Mesothelial cell of epicardium (in vitro differentiated cells): ENCODE data around the gene ZMYND8. TPM values are rescaled to one million over a fixed set of nuclear protein-coding genes. Genes with fewer than 3 reads are reported as not detected.

ENCODE experiments used
- DNase-seq, 2 experiments: peaks; one replicate each; pipeline ENCODE4 v3.0.0; 2021; ENCODE audit warnings: low spot score in 2 of 2; ENCODE audit not compliant: unreplicated experiment in 2 of 2
- H3K27ac Mint-ChIP-seq: 2 replicates; pipeline ENCODE4 v1.8.0; 2021; ENCODE audit warnings: mixed read lengths
- H3K27me3 Mint-ChIP-seq: 2 replicates; pipeline ENCODE4 v1.8.0; 2021; ENCODE audit warnings: low read depth, mixed read lengths
- H3K36me3 Mint-ChIP-seq: 2 replicates; pipeline ENCODE4 v1.8.0; 2021; ENCODE audit warnings: mixed read lengths
- H3K4me1 Mint-ChIP-seq: 2 replicates; pipeline ENCODE4 v1.8.0; 2021; ENCODE audit warnings: mixed read lengths
- H3K4me3 Mint-ChIP-seq: 2 replicates; pipeline ENCODE4 v1.8.0; 2021; ENCODE audit warnings: mild to moderate bottlenecking, moderate library complexity, mixed read lengths
- H3K9me3 Mint-ChIP-seq: 2 replicates; pipeline ENCODE4 v1.8.0; 2021; ENCODE audit warnings: mixed read lengths
- CTCF ChIP-seq: fragments of 200-600 bp; sonication (generic); IDR thresholded peaks from one replicate; pipeline ENCODE4 v1.5.0; 2021; ENCODE audit warnings: antibody characterized with exemption; ENCODE audit not compliant: unreplicated experiment
- microRNA-seq: library from miRNA; unstranded; fragments of <30 nt; microRNA quantifications from one replicate; pipeline ENCODE4 v1.2.0, GENCODE V29; 2021; ENCODE audit warnings: inconsistent platforms, mixed read lengths
- total RNA-seq: library from RNA; stranded (reverse); gene quantifications from 3 replicates; pipeline ENCODE4 v1.2.1, GENCODE V29; 2021

The ZMYND8 gene
- total RNA-seq, 1 donor from 2014 or later: 120 TPM

DNA sequence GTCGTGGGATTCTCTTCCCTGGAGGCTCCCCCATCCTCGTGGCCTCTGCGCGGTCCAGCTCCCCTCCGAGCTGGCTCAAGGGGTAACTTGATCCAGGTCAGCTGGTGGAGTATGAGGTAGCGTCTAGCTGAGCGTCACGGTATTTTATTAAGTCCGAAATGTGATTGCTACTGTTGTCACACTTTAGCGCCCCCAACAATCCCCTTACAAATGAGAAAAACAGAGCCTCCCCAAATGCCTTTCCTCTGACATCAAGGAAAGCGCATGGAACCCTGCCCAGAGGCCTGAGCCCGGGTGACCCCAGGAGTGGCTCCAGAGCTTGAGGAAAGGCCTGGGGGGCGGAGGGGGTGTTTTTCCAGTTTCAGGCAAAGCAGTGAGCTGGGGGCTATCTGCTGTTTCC is 192.4 kb downstream of the ZMYND8 start:
- Mint-ChIP-seq H3K36me3 (peaks cover 3% of the 10 kb centered on the region), H3K4me1 (no peaks in the 10 kb centered on the region), H3K27ac (no peak overlapping the region), H3K4me3 (no peak overlapping the region), H3K9me3 (peaks cover 3% of the 10 kb centered on the region), H3K27me3 (no peaks in the 10 kb centered on the region)
- DNase-seq: no peak
- TF ChIP-seq CTCF: no peak

- Mint-ChIP-seq H3K4me3 (no peak overlapping the region), H3K36me3 (peaks cover 3% of the 10 kb centered on the region), H3K9me3 (peaks cover 3% of the 10 kb centered on the region), H3K27me3 (no peaks in the 10 kb centered on the region), H3K27ac (no peak overlapping the region), H3K4me1 (peaks cover 13% of the 10 kb centered on the region)
- DNase-seq: no peak
- no peak for TF ChIP-seq CTCF
These were observed 195.1 kb downstream of the ZMYND8 start for GRCh38 chr20:47161411-47161810.

GRCh38 chr20:47160992-47161391 is 195.5 kb downstream of the ZMYND8 start:
- Mint-ChIP-seq H3K4me3 (no peak overlapping the region), H3K9me3 (peaks cover 3% of the 10 kb centered on the region), H3K36me3 (peaks cover 3% of the 10 kb centered on the region), H3K27me3 (no peaks in the 10 kb centered on the region), H3K4me1 (peaks cover 15% of the 10 kb centered on the region), H3K27ac (no peak overlapping the region)
- no peak for DNase-seq
- no peak for TF ChIP-seq CTCF

- Mint-ChIP-seq H3K36me3 (peaks cover 3% of the 10 kb centered on the region), H3K4me1 (peaks cover 15% of the 10 kb centered on the region), H3K27ac (no peak overlapping the region), H3K27me3 (no peaks in the 10 kb centered on the region), H3K4me3 (no peak overlapping the region), H3K9me3 (peaks cover 3% of the 10 kb centered on the region)
- no peak for TF ChIP-seq CTCF
- DNase-seq: no peak
These were observed 196.3 kb downstream of the ZMYND8 start for GRCh38 chr20:47160240-47160639.

Small RNAs within 50 kb of the gene (microRNA-seq; reads per million reads assigned to microRNA genes)
- gene MIR3616: 2.1 reads per million

Other genes with a start within 250 kb of the ZMYND8 start
- 45.9 to 49.8 TPM (median 47.1 TPM) in 3 replicates for gene NCOA3, start 145.2 kb upstream of the ZMYND8 start, total RNA-seq